HG03097 (cell line): ENCODE data around the gene RELA.

Experiments used
- ATAC-seq: cut with Tn5 transposase; IDR thresholded peaks from one replicate; pipeline ENCODE4 v1.9.1; 2021; ENCODE audit not compliant: unreplicated experiment, low FRiP score

Gene RELA

GRCh38 chr11:65634905-65635731 lies 27.6 kb downstream of the RELA start:
- ATAC-seq = no peak

GRCh38 chr11:65634440-65634839 lies 28.3 kb downstream of the RELA start:
- no peak for ATAC-seq

GRCh38 chr11:65634109-65634436 lies 28.6 kb downstream of the RELA start:
- ATAC-seq = no peak

GRCh38 chr11:65633390-65634108 lies 29.2 kb downstream of the RELA start:
- no peak for ATAC-seq

GRCh38 chr11:65630215-65630614 lies 32.5 kb downstream of the RELA start:
- ATAC-seq = no peak

GRCh38 chr11:65629579-65629978 lies 33.1 kb downstream of the RELA start:
- no peak for ATAC-seq

GRCh38 chr11:65627202-65627601 lies 35.5 kb downstream of the RELA start:
- no peak for ATAC-seq

GRCh38 chr11:65625628-65626342 lies 36.9 kb downstream of the RELA start:
- no peak for ATAC-seq

- no peak for ATAC-seq
Measured at GRCh38 chr11:65624931-65625627, 37.6 kb downstream of the RELA start.

- no peak for ATAC-seq
Measured at GRCh38 chr11:65623852-65624616, 38.7 kb downstream of the RELA start.

- ATAC-seq = no peak
Measured at GRCh38 chr11:65623177-65623576, 39.5 kb downstream of the RELA start.

- no peak for ATAC-seq
Measured at GRCh38 chr11:65622011-65622410, 40.7 kb downstream of the RELA start.

- ATAC-seq = no peak
Measured at GRCh38 chr11:65621460-65621859, 41.3 kb downstream of the RELA start.

- no peak for ATAC-seq
Measured at GRCh38 chr11:65620666-65621065, 42.0 kb downstream of the RELA start.

- no peak for ATAC-seq
Measured at GRCh38 chr11:65619281-65619928, 43.3 kb downstream of the RELA start.

- ATAC-seq = no peak
Measured at GRCh38 chr11:65618763-65619162, 44.0 kb downstream of the RELA start.

- no peak for ATAC-seq
Measured at GRCh38 chr11:65617990-65618751, 44.5 kb downstream of the RELA start.

GRCh38 chr11:65617136-65617850 lies 45.4 kb downstream of the RELA start:
- ATAC-seq = no peak
